ENCODE results near the gene OR2AE1.

- TF ChIP-seq EZH2 (IDR thresholded peaks at IDR 0.05; ENCODE audit: borderline replicate concordance) (no peak), CTCF (IDR thresholded peaks at IDR 0.05; ENCODE audit: poor library complexity) (no peak), EZH2phosphoT487 (IDR thresholded peaks at IDR 0.05; ENCODE audit: low read depth, severe bottlenecking, unreplicated experiment) (no peak)
Observed at GRCh38 chr7:99833289-99833877, 43.5 kb downstream of the OR2AE1 start.
